ENCODE data around the gene NMT1.

GRCh38 chr17:45146592-45146889 lies 85.4 kb downstream of the NMT1 start:
- TF ChIP-seq EZH2 (IDR thresholded peaks at IDR 0.05) (no peak), POLR2AphosphoS5 (IDR thresholded peaks at IDR 0.05; ENCODE audit: borderline replicate concordance, low read depth, low read length) (no peak; the same call in 1 of the 2 replicates), FOXP2 (optimal IDR thresholded peaks at IDR 0.05; ENCODE audit: control extremely low read depth, extremely low read length, insufficient read depth) (no peak)
